ENCODE results near the gene HEATR5A. TPM values are rescaled to one million over a fixed set of nuclear protein-coding genes. Genes with fewer than 3 reads are reported as not detected.
"Not testable (repeated sequence)": the region's sequence is repeated elsewhere in the genome, so short reads cannot be mapped to it uniquely, and the experiment has no call there.

The HEATR5A gene
- total and polyA plus RNA-seq, 2 donors from 2014 or later, result 8.0 to 30.4 TPM

GRCh38 chr14:31244626-31245025 lies 175.7 kb downstream of the HEATR5A start:
- Histone ChIP-seq H3K4me1 (ENCODE audit: control insufficient read depth in 2 of 3, insufficient read depth in 2 of 3, low read depth in 1 of 3, low read length in 3 of 3) (peaks cover 0 to 4% (median 0%) of the 10 kb centered on the region in 3 donors), H3K27me3 (ENCODE audit: control insufficient read depth, insufficient read depth, low read length) (no peaks in the 10 kb centered on the region), H3K9me3 (ENCODE audit: control insufficient read depth in 2 of 3, insufficient read depth in 1 of 3, low read length in 3 of 3) (no peaks in the 10 kb centered on the region), H3K27ac (ENCODE audit: low read depth in 2 of 2, low read length in 2 of 2) (peak overlapping the region in 1 of 2 donors; percentile 20), H3K9ac (ENCODE audit: low read length in 3 of 3) (no peak overlapping the region), H3K4me3 (ENCODE audit: low read length in 3 of 3) (no peak overlapping the region), H3K36me3 (ENCODE audit: control insufficient read depth in 2 of 3, insufficient read depth in 3 of 3, low read length in 3 of 3) (no peaks in the 10 kb centered on the region)
- no peak for FAIRE-seq
- DNase-seq, result peak in 1 of 5 donors; percentile 20
- no peak for TF ChIP-seq CTCF (IDR thresholded peaks at IDR 0.05; ENCODE audit: borderline replicate concordance, extremely low read depth, insufficient read depth)
- intact Hi-C loops (cut with DNase I), result no loop called here

GRCh38 chr14:31243860-31244259 lies 176.5 kb downstream of the HEATR5A start:
- no peak overlapping the region for H3K27ac ChIP-seq (ENCODE audit: low read depth in 2 of 2, low read length in 2 of 2)
- H3K9me3 ChIP-seq (ENCODE audit: control insufficient read depth in 2 of 3, insufficient read depth in 1 of 3, low read length in 3 of 3), result no peaks in the 10 kb centered on the region
- DNase-seq (no peak), FAIRE-seq (no peak)
- H3K36me3 ChIP-seq (ENCODE audit: control insufficient read depth in 2 of 3, insufficient read depth in 3 of 3, low read length in 3 of 3), result no peaks in the 10 kb centered on the region
- TF ChIP-seq CTCF (IDR thresholded peaks at IDR 0.05; ENCODE audit: borderline replicate concordance, extremely low read depth, insufficient read depth), result no peak
- H3K9ac ChIP-seq (ENCODE audit: low read length in 3 of 3), result no peak overlapping the region
- H3K4me3 ChIP-seq (ENCODE audit: low read length in 3 of 3), result no peak overlapping the region
- H3K4me1 ChIP-seq (ENCODE audit: control insufficient read depth in 2 of 3, insufficient read depth in 2 of 3, low read depth in 1 of 3, low read length in 3 of 3), result peaks cover 0 to 4% (median 0%) of the 10 kb centered on the region in 3 donors
- intact Hi-C loops (cut with DNase I), result no loop called here
- H3K27me3 ChIP-seq (ENCODE audit: control insufficient read depth, insufficient read depth, low read length), result no peaks in the 10 kb centered on the region

- H3K9ac ChIP-seq (ENCODE audit: low read length in 3 of 3); intact Hi-C loops (cut with DNase I); H3K27me3 ChIP-seq (ENCODE audit: control insufficient read depth, insufficient read depth, low read length); FAIRE-seq; H3K4me1 ChIP-seq (ENCODE audit: control insufficient read depth in 2 of 3, insufficient read depth in 2 of 3, low read depth in 1 of 3, low read length in 3 of 3); H3K27ac ChIP-seq (ENCODE audit: low read depth in 2 of 2, low read length in 2 of 2); H3K36me3 ChIP-seq (ENCODE audit: control insufficient read depth in 2 of 3, insufficient read depth in 3 of 3, low read length in 3 of 3); H3K9me3 ChIP-seq (ENCODE audit: control insufficient read depth in 2 of 3, insufficient read depth in 1 of 3, low read length in 3 of 3): not testable (repeated sequence)
- peak overlapping the region in 1 of 3 donors; percentile 25 for H3K4me3 ChIP-seq (ENCODE audit: low read length in 3 of 3)
- peak in 1 of 5 donors; percentile 6 for DNase-seq
These were observed 178.0 kb downstream of the HEATR5A start for GRCh38 chr14:31242161-31242940.

Other genes starting within 250 kb of the HEATR5A start
- gene HECTD1, start 212.8 kb downstream of the HEATR5A start, total RNA-seq, result 164 TPM
- gene HECTD1, start 212.8 kb downstream of the HEATR5A start, polyA plus RNA-seq (ENCODE audit: insufficient read depth, low read depth, low replicate concordance), result 35.5 TPM
- 16.2 TPM for gene DTD2, start 37.0 kb upstream of the HEATR5A start, total RNA-seq
- gene DTD2, start 37.0 kb upstream of the HEATR5A start, polyA plus RNA-seq (ENCODE audit: insufficient read depth, low read depth, low replicate concordance), result 7.7 TPM
- gene GPR33, start 67.5 kb upstream of the HEATR5A start, total RNA-seq, result not detected
- gene GPR33, start 67.5 kb upstream of the HEATR5A start, polyA plus RNA-seq (ENCODE audit: insufficient read depth, low read depth, low replicate concordance), result not detected
- gene NUBPL, start 140.9 kb upstream of the HEATR5A start, total RNA-seq, result 16.2 TPM
- 11.2 TPM for gene NUBPL, start 140.9 kb upstream of the HEATR5A start, polyA plus RNA-seq (ENCODE audit: insufficient read depth, low read depth, low replicate concordance)

Data from kidney (tissue), 14 donors.